SK-N-SH treated with all-trans-retinoic acid at 6 μM for 48 hours (cell line): Measurements from ENCODE around the gene FAM240B.

Experiments used
- ESRRG ChIP-seq: fragments of 250-450 bp; sonication (Bioruptor Pico); IDR thresholded peaks from 2 replicates; pipeline ENCODE4 v1.6.1; 2021; ENCODE audit warnings: mild to moderate bottlenecking
- OSR1 ChIP-seq: fragments of 250-450 bp; sonication (Bioruptor Pico); IDR thresholded peaks from 2 replicates; pipeline ENCODE4 v1.8.0; 2022; ENCODE audit warnings: moderate library complexity, mild to moderate bottlenecking, inconsistent platforms
- PPARA ChIP-seq: fragments of 250-450 bp; sonication (Bioruptor Pico); IDR thresholded peaks from 2 replicates; pipeline ENCODE4 v1.5.0; 2020; ENCODE audit warnings: mild to moderate bottlenecking, borderline replicate concordance
- ZFP3 ChIP-seq: fragments of 250-450 bp; sonication (Bioruptor Pico); IDR thresholded peaks from 2 replicates; pipeline ENCODE4 v1.5.0; 2020; ENCODE audit warnings: mild to moderate bottlenecking, moderate library complexity
- ZFP30 ChIP-seq: fragments of 450-650 bp; formaldehyde crosslinking; IDR thresholded peaks from 2 replicates; pipeline ENCODE4 v1.5.0; 2022; ENCODE audit warnings: mild to moderate bottlenecking, moderate library complexity
- ZNF565 ChIP-seq: fragments of 450-650 bp; formaldehyde crosslinking; conservative IDR thresholded peaks from 2 replicates; pipeline ENCODE4 v1.5.0; 2020; ENCODE audit warnings: low read depth, mild to moderate bottlenecking, moderate library complexity
- ZNF8 ChIP-seq: fragments of 450-650 bp; formaldehyde crosslinking; IDR thresholded peaks from 2 replicates; pipeline ENCODE4 v1.5.0; 2020; ENCODE audit warnings: mild to moderate bottlenecking, moderate library complexity
- TF ChIP-seq, protein P1 (sequence below): fragments of 250-450 bp; sonication (Bioruptor Pico); IDR thresholded peaks from 2 replicates; pipeline ENCODE4 v1.8.0; 2020; ENCODE audit warnings: mild to moderate bottlenecking, moderate library complexity, borderline replicate concordance

DNA sequence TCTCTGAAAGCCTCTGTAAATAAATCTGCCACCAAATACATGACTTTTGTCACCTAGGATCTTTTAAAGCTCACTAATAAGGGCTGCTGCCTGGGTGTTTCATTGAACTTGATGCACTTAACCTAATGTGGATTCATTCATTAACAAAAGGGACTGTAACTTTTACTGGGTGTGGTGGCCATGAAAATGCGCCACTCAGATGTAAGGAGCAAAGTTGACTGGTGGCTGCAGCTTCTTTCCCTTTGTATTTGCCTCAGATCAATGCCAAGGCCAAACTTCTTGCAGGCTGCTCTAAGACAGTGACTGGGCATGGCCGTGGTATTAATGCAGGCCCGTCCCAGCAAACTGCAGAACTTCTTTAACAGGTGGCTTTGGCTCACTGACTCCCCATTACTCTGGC, 22.9 kb downstream of the FAM240B start:
- no peak for TF ChIP-seq ZNF8 (CRISPR knock-in tag)
- no peak for TF ChIP-seq ESRRG
- no peak for TF ChIP-seq PPARA (CRISPR knock-in tag)
- no peak for TF ChIP-seq OSR1
- TF ChIP-seq, protein P1, sequence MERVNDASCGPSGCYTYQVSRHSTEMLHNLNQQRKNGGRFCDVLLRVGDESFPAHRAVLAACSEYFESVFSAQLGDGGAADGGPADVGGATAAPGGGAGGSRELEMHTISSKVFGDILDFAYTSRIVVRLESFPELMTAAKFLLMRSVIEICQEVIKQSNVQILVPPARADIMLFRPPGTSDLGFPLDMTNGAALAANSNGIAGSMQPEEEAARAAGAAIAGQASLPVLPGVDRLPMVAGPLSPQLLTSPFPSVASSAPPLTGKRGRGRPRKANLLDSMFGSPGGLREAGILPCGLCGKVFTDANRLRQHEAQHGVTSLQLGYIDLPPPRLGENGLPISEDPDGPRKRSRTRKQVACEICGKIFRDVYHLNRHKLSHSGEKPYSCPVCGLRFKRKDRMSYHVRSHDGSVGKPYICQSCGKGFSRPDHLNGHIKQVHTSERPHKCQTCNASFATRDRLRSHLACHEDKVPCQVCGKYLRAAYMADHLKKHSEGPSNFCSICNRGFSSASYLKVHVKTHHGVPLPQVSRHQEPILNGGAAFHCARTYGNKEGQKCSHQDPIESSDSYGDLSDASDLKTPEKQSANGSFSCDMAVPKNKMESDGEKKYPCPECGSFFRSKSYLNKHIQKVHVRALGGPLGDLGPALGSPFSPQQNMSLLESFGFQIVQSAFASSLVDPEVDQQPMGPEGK = no peak
- TF ChIP-seq ZFP30 = no peak
- TF ChIP-seq ZFP3 = no peak
- TF ChIP-seq ZNF565 (CRISPR knock-in tag) = no peak
